Measurements from ENCODE around the gene ARL9.

The ARL9 gene

GRCh38 chr4:56505269-56506130 is at the start of gene ARL9:
Gene ARL9, plus strand, starts transcription at chr4:56505791. Its CDS starts 72 bp downstream, at chr4:56505863.
- ChIA-PET POLR2A (no interaction called here), CTCF (interaction anchor here (1.0 kb wide), 1 partner anchor 331 kb away, joined by 4 read pairs; no protein-coding TSS in a partner anchor)
- no peak for TF ChIP-seq CTCF (IDR thresholded peaks at IDR 0.05; ENCODE audit: insufficient read depth, low read length, missing control alignments)
- peak within 1 kb of the TSS; percentile 63 for H3K4me3 ChIP-seq (ENCODE audit: low read depth, low read length)
- no peak for DNase-seq (ENCODE audit: low read depth, low spot score)

- DNase-seq (ENCODE audit: low read depth, low spot score), result no peak
- TF ChIP-seq CTCF (IDR thresholded peaks at IDR 0.05; ENCODE audit: insufficient read depth, low read length, missing control alignments), result no peak
- ChIA-PET POLR2A (no interaction called here), CTCF (interaction anchor here (2.2 kb wide), 1 partner anchor 20 kb away, joined by 6 read pairs; no protein-coding TSS in a partner anchor)
- H3K4me3 ChIP-seq (ENCODE audit: low read depth, low read length), result no peak overlapping the region
Observed at GRCh38 chr4:56460085-56460484, 45.5 kb upstream of the ARL9 start.

- no peak for TF ChIP-seq CTCF (IDR thresholded peaks at IDR 0.05; ENCODE audit: insufficient read depth, low read length, missing control alignments)
- ChIA-PET CTCF (interaction anchor here (0.6 kb wide), 1 partner anchor 374 kb away, joined by 3 read pairs; no protein-coding TSS in a partner anchor), POLR2A (no interaction called here)
- no peak overlapping the region for H3K4me3 ChIP-seq (ENCODE audit: low read depth, low read length)
- no peak for DNase-seq (ENCODE audit: low read depth, low spot score)
Observed at GRCh38 chr4:56462157-56462556, 43.4 kb upstream of the ARL9 start.

- no peak for DNase-seq (ENCODE audit: low read depth, low spot score)
- ChIA-PET POLR2A (no interaction called here), CTCF (no interaction called here)
- TF ChIP-seq CTCF (IDR thresholded peaks at IDR 0.05; ENCODE audit: insufficient read depth, low read length, missing control alignments), result no peak
- H3K4me3 ChIP-seq (ENCODE audit: low read depth, low read length), result no peak overlapping the region
Observed at GRCh38 chr4:56463711-56464110, 41.9 kb upstream of the ARL9 start.

GRCh38 chr4:56464581-56464980 is 41.0 kb upstream of the ARL9 start:
- no peak for DNase-seq (ENCODE audit: low read depth, low spot score)
- CTCF ChIA-PET, result no interaction called here
- POLR2A ChIA-PET, result no interaction called here
- TF ChIP-seq CTCF (IDR thresholded peaks at IDR 0.05; ENCODE audit: insufficient read depth, low read length, missing control alignments), result no peak
- no peak overlapping the region for H3K4me3 ChIP-seq (ENCODE audit: low read depth, low read length)

- ChIA-PET POLR2A (interaction anchor here (0.8 to 2.3 kb wide), 3 partner anchors 12 to 79 kb away, joined by 3 to 13 read pairs (median 3); partner anchors contain the start of genes AASDH, PAICS and PPAT), CTCF (interaction anchor here (0.8 to 1.5 kb wide), 3 partner anchors 30 to 372 kb away, joined by 3 to 4 read pairs (median 3); partner anchors contain the start of gene PAICS)
- no peak for TF ChIP-seq CTCF (IDR thresholded peaks at IDR 0.05; ENCODE audit: insufficient read depth, low read length, missing control alignments)
- peak overlapping the region; percentile 89 for H3K4me3 ChIP-seq (ENCODE audit: low read depth, low read length)
- no peak for DNase-seq (ENCODE audit: low read depth, low spot score)
Observed at GRCh38 chr4:56465599-56466295, 39.8 kb upstream of the ARL9 start.

GRCh38 chr4:56466296-56466761 is 39.3 kb upstream of the ARL9 start:
- DNase-seq (ENCODE audit: low read depth, low spot score), result peak; percentile 26
- CTCF ChIA-PET, result interaction anchor here (0.8 to 1.5 kb wide), 3 partner anchors 30 to 372 kb away, joined by 3 to 4 read pairs (median 3); partner anchors contain the start of gene PAICS
- peak overlapping the region; percentile 89 for H3K4me3 ChIP-seq (ENCODE audit: low read depth, low read length)
- POLR2A ChIA-PET, result interaction anchor here (0.8 to 2.3 kb wide), 4 partner anchors 12 to 79 kb away, joined by 3 to 13 read pairs (median 4); partner anchors contain the start of genes AASDH, PAICS and PPAT
